NCI-H2107 treated with DMSO at 0.1 percent for 48 hours (cell line): ENCODE results near the gene LGR6.
"Not testable (repeated sequence)": the region's sequence is repeated elsewhere in the genome, so short reads cannot be mapped to it uniquely, and the experiment has no call there.

Source experiments
- DNase-seq: peaks from one replicate; lab custom pipeline; 2025; ENCODE audit not compliant: unreplicated experiment; lab: John Stamatoyannopoulos, UW

LGR6 gene

DNA sequence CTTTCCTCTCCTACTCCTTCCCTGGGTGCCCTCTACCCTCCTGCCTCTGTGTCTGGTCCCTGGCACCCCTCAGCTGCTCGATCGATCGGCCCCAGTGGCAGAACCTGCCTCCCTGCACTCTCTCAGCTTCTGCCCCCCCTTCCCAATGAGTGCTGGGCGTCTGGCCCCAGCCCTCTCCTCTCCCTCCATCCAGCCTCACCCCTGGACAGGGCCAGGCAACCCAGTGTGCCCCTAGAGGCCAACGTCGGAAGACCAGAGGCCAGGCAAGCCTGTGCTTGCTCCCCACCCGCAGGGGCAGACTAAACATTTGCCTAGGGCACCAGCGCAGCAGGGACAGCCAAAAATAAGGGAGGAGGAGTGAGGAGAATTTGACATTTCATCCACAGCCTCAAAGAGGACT lies 43.5 kb downstream of the LGR6 start:
- peak; percentile 58 for DNase-seq

DNA sequence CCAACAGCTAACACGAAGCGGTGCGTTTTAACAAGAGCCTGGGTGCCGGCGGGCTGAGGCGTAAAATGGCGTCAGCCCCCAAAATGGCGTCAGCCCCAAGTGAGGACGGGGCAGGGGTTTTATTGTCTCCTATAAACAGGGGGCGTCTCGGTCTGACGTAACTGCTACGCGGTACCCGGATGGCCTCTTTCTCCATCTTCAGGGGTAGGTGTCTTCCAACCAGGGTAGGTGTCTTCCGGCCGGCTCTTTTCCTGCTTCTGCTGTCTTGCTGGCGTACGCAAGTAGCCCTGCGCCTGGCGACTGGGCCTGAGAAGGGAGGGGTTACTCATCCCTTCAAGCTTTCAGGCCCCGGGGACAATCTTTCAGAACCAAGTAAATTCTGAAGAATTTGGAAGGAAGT lies 45.3 kb downstream of the LGR6 start:
- DNase-seq = no peak

DNA sequence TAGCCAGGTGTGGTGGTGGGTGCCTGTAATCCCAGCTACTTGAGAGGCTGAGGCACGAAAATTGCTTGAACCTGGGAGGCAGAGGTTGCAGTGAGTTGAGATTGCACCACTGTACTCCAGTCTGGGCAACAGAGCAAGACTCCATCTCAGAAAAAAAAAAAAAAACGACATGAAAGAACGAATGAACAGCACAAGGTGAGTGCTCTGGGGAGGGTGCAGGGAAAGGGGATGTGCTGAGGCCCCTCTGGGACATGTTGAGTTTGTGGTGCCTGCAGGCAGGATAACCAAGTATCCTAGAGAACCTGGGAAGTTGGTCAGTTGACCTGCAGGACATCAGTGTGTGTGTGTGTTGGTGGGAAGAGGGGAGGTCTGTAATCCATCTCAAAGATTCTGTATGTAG lies 46.6 kb downstream of the LGR6 start:
- DNase-seq = not testable (repeated sequence)

DNA sequence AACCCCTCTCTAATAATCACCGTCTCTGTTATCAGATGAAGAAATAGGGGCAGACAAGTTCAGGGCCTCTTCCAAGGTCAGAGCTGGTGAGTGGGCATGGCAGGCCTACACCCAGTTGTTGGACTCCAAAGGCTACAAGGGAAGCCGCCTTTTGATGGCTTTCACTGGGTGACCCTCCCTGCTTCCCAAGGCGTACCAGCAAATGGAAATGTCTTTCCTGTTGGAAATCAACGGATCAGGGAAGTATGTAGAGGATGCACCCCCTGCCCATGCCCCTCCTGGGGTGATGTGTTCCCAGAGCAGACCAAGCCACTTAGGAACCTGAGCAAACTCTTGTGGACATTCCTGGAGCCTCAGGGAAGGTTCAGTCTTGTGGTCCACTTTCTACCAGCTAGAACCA lies 47.4 kb downstream of the LGR6 start:
- DNase-seq = no peak

DNA sequence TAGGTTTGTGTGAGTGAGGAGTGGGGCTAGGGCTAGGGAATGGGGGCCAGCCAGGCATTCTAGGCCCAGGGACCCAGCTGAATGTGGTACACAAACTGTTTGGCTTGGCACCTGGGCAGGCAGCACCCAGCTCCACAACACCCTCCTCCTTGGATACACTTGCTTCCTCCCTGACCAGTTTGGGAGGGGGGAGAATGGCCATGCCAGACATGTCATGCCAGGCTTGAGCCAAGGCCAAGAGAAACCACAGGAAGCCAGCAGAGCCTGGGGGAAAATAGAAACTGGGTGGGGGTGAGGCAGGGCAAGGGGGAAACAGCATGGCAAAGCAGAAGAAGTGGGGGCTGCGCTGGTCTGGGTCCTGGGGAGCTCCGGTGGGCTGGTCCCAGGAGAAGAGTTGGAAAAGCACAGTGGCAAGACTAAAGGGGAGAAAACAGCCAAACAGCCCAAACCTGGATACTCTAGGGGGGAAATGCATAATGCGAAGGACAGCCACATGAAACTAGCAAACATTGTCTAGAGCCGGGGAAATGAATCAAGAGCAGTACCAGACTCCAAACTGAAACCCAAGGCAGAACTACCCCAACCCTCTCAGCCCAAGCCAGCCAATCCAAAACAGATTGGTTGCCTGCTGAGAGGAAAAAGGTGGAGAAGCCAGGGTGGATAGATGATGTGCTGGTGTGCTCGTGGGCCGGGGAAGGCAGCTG lies 47.9 kb downstream of the LGR6 start:
- no peak for DNase-seq

DNA sequence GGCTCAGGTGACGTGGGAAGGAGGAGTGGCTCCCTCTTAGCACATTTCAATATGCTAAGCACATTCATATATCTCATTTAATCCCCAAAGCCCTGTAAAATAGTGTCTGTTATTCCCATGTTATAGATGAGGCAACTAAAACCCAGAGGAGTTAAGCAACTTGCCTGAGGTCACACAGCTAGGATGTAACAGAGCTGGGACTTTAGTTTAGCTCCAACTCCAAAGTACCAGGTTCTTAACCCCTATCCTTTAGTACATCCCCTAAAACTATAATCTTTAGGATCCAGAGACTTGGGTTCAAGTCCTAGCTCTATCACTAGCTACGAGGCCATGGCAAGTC lies 48.5 kb downstream of the LGR6 start:
- DNase-seq = no peak

DNA sequence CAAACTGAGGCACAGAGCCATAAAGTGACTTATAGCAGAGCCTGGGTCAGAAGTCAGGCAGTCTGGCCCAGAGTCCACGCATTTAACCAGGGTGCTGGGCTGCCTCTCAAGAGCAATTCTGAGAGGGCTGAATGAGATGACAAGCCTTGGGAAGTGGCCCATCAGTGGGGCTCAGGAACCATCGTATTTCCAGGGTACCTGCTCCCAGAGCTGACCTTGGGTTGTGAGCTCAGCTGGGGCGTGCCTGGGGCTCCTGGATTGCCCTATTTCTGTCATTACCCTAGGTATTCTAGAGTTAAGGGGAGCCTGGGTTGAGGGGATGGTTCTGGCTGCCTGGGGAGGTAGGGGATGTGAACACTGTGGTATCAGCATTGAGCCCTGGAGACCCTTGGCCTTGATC lies 49.4 kb downstream of the LGR6 start:
- no peak for DNase-seq

DNA sequence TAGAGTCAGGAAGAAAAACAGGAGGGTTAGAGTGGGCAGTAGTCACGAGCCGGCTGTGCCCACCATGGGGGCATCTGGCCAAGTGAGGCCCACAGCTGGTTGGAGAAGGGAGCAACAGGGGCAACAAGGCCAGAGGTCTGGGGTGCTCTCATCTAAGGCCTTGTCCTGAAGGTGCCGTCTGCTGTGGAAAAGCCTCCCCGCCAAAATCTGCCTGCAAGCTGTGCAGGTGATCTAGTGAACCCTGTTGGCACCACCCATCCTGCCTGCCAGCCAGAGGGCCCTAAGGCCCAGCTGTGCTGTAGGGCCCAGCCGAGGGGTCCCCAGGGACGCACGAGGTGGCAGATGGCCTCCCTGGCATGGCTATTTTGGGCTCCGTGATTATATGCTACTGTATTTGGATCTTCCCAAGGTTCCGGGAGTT lies 51.3 kb downstream of the LGR6 start:
- no peak for DNase-seq

DNA sequence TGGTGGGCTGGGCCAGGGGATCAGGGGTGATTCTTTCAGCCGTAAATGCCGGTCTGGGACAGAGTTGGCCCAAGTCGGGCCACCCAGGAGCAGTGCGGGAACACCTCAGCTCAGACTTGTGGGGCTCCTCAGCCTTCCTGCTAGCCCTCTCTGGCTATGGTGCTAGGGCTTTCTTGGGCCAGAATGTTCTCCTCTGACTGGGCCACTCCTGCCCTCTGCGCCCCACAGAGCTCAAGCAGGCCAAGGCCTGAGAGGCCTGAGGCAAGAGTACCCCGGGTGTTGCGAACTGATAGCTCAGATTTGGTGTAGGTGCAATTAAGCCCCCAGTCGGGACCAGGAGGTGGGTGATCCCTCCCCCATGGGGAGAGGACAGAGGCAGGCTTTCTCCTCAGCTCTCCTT lies 51.8 kb downstream of the LGR6 start:
- DNase-seq = no peak

DNA sequence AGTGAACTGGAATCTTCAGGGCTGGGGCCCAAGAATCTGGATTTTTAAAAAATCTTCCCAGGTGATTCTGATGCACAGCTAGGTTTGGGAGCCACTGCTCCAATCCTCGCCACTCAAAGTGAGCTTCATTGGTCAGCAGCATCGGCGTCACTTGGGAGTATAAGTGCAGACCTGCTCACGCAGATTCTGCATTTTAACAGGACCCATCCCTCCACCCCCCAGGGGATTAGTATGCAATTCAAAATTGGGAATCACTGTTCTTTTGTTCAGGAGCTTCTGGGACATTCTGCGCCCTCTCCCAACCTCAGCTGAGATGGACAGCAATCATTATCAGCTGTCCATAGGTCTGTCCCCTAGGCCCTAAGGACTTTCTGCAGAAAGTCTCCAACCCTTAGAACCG lies 53.5 kb downstream of the LGR6 start:
- DNase-seq = no peak

DNA sequence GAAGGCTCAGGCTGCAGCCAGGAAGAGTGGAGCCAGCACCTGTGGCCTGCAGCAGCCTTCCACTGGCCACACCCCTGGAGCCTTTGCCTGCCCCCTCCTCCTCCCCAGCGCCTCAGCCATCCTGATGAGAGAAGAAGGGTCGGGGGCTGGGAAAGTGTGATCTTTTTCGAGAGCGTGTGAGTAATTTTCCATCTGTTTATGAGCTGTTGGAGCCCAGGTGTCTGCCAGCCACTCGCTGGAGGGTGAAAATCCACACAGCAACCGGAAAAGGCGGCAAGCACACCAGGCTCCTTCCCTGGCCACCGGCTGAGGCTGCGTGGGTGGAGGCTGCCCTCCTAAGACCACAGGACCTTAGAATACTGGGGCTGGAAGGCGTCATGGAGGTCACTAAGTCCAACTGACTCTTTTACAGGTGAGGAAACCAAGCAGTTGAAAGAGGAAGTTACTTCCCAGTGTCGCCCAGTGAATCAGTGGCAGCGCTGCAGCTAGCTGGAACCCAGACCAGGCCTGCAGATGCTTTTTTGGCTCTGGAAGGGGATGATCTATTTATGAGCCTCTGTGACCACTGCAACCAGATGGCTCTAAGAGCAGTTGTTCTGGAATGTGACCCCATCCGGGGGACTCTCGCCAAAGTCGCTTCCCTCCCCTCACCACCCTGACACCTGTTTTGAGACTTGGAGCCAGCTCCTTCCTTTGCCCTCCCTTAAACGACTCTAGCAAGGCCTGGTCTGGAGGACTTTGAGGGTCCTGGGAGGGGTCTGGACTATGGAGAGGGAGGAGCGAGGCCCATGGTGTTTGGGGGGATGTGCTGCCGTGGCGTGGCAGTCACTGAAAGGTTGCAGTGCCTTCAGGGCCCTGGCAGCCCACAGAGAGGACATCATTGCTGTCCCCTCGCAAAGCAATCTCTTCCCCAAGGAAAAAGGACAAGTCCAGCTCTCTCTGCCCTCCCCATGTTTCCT lies 54.5 kb downstream of the LGR6 start:
- DNase-seq = peak; percentile 47

DNA sequence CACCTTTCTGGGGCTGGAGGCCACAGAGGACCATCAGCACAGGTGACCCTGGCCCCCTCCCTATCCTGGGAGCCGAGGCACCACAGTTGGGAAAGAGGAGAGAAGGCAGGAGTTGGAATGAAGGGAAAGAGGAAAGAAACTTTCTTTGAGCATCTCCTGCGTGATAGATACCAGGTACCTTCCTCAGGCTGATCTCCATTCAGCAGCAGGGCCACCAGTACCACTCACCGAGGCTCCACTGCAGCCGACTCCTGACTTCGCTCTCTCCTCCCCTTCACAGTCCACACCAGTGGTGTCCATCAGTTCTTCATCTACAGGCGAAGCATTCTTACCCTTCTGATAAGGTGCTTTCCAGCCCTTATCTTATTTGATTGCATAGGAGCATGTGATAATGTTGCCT lies 55.3 kb downstream of the LGR6 start:
- DNase-seq = no peak

DNA sequence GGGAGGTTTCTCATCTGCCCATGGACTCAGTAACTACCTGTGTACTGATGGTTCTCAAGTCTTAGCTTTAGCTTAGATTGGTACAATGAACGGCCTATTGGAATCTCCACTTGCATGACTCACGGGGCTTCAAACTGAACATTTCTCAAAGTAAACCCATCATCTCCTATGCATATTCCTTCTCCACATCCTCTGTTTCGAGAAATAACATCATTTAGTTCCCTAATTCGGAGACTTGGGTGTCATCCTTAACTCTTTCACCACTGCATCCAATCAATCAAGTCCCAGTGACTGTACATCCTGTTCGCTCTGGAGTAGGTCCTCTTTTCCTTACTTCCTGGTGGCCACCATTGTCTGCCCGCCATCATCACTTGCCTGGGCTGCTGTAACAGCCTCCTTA lies 55.8 kb downstream of the LGR6 start:
- no peak for DNase-seq

DNA sequence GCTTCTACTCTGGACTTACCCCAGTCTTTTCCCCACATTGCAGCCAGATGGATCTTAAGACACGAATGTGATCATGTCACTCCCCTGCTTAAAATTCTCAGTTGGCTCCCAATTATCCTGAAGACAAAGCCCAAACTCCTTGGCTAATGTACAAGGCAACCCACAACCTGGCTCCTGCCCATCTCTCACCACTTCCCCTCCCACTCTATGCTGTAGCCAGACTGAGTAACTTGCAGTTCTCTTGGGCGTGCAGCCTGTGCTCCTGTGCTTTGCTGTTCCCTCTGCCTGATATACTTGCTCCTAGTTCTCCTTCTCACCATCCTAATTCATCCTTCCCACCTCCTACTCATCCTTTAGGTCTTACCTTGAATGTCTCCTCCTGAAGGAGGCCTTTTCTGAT lies 56.2 kb downstream of the LGR6 start:
- DNase-seq = no peak

DNA sequence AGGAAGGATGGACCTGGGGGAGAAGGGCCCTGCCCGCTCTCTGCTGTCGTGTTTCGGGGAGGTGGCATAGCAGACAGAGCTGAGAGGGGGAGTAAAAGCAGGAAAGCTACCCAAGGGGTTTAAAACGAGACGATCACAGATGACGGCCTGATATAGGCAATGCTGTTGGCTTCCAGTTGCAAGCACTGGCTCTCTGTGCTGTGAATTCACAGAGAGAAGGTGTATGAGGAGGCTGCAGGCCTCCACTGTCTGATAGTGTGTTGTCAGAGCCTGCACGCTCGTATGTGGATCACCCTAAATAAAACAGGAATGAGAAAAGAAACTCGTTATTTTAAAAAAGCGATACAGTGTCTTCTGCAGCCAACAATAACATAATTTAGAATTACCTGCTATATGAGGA lies 57.4 kb downstream of the LGR6 start:
- DNase-seq = no peak

DNA sequence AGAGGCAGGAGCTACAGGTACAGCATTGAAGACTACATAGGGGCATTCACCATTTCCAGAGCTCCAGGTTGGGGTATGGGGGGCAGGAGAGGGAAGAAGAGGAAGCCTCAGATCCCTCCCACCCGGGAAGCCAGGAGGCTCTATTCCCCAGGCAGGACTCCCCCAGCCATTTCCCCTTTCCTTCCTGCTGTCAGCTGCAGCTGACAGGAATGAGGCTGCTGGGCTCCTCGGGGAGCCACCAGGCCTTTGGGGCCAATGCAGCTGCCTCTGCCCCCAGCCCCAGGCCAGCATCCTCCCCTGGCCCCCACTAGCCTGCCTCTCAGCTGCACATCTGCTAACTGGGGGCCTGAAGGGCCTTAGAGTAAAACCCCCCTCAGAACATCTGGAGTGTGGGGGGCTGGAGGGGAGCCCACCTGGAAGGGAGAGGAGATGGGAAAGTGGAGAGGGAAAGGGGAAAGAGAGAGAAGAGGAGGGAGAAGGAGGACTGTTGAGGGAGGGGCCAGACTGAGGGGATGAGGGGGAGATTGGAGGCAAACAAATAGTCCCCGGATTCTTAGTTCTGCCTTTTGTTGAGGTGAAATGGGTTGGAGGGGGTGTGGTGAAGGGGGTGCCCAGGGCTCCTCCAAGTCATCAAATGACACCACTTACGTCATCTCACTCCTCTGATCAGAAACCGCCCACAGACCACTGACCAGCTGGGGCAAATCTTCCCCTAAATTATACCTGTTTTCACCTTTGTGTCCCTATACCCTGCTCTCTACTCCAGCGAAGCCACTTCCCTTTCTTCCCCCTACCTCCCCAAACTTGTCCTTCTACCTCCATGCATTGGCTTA lies 58.0 kb downstream of the LGR6 start:
- DNase-seq = no peak

DNA sequence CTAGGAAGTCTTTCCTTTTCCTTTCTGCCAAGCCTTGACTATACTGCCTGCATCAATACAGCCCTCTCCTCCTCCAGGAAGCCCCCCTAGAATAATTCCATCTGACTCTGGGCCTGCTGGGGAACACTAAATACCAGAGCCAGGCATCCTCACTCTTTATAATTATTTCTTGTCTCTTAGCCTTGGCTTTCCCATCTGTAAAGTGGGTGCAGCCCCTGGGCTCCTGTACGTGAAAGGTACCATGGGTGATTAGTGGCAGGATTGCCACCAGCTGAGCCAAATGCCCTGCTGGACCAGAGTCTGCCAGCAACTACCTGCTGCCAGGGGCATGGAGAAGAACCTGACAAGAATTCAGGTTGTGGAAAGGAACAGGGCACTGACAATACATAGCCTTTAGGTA lies 58.7 kb downstream of the LGR6 start:
- no peak for DNase-seq

DNA sequence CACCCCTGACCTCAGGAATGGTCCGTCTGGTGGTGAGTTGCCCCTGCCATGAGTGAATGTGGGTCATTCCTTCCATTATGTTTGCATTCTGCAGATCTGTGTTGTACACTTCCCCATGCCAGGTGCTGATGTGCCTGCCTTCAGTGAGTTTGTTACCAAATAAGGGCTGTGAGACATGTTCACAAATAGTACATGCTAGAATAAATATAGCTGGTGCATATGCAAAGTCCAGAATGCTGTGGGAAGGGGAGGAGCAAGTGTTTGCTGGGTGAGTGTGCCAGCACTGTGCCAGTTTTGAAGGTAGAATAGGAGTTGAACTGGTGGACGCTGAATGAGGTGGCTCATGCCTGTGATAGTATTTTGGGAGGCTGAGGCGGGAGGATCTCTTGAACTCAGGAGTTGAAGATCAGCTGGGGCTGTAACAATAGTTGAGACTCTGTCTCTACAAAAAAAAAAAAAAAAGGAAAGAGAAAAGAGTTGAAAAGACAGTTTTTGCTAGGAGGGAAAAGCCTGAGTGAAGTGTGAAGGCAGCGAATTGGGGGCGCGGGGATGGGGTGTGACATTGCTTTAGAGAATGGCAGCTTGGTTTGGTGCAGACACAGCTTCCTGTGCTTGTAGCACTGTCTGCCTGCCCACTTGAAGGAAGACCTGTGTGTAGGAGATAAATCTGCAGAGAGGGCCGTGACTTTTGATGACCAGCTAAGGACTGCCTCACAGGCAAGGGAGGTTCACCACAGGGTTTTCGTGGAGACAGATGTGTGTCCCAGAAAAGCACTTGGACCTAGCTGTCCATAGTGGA lies 61.1 kb downstream of the LGR6 start:
- no peak for DNase-seq

DNA sequence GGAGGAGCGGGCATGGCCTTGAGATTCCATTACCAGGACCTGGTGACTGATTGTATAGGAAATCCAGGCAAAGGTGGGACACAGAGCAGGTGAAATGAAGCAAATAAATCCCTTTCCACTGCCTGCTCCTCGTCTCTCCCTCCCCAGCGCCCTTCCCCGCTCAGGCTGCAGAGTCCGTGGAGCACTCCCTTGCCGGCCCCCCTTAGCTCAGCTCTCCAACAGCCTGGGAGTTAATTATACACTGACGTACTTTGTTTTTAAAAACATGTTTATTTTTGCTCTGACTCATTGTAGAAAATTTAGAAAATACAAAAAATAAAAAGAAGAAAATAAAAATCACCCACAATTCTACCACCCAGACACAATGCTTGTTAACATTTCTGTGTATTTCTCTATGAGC lies 61.7 kb downstream of the LGR6 start:
- no peak for DNase-seq

DNA sequence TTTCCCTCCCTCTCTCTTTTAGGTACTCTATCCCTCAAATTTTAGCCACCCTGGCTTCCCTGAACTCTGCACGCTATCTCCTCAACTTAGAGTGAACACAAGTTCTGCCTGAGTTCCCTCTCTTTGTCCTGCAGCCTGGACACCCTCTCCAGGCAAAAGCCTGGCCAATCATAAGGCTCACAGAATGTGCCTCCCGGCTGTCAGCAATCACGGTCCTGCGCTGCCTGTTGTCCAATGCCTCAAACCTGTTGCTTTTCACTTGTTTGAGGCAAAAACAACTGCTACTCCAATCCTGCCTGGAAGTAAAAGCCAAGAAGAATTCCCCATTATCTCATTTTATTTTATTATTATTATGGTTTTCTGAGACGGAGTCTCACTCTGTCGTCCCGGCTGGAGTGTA lies 66.1 kb downstream of the LGR6 start:
- no peak for DNase-seq
